Stimulated activated CD8-positive, alpha-beta memory T cell treated with anti-CD3 and anti-CD28 coated beads, Interleukin-12 subunit alpha, Interleukin-12 subunit beta, amount 100 ng/mL, for 24 hours (primary cell): ENCODE data around the gene CPXM1.

ENCODE experiments used
- DNase-seq: peaks from one replicate; pipeline ENCODE4 v3.0.0-alpha.2; 2020; ENCODE audit errors: extremely low read depth

CPXM1 gene

DNA sequence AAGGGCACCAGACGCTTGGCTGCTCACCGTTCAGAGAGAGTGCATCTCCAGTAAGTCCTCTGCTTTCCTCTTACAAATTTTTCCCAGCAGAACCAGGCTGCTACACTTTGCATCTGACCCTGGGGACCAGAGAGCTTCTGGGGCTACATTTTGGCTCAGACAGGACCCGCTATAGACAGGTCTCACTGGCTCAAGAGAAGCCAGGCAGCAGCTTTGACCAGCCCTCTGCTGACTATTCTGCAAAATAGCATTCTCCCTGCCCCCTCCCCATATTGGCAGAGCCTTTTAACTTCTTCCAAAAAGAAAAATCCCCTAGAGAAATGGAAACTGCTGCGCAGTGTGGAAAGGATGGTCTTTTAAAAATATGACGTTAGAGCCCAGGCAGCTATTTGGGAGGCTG, 37.2 kb downstream of the CPXM1 start:
- no peak for DNase-seq

DNA sequence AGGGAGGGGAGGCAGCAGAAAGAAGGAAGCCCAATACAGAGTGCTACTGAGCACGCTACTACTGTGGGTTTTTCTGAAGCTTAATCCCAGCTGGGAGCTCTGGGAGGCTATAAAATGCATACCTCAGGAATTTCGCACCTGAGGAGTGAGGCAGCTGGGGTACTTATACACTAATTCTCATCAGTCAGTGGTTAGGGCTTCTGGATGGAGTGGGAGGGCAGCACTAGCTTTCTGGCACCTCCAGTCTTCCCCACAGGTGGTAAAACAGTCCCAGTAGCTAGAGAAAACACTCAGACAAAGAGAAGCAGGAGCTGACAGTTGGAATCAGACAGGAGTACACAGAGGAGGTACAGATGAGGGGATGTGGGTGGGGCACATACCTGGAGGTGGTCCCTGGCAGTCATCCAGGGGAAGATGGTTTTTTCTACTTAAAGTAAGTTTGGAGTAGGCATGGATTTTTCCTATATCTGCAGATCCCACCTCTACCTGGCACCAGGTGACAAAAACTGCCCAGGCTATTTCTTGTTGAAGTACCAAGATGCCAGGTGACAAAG, 37.8 kb downstream of the CPXM1 start:
- DNase-seq: no peak

DNA sequence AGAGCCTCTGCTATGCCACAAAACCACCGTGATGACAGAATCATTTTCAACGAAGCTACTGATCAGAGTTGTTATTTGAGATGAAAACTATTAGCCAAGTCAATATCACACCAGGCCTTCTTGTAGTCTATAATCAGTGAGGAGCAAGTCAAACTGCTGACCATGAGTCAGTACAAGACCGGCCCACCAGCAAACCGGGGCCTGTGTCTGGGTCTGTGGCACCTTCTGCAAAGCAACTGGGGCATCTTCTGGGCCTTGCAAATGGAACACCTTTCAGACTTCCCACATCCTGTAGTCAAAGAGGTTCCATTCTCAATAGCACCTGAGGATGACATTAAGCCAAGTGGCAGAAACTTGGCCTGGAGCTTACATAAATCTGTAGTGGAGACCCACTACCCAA, 38.5 kb downstream of the CPXM1 start:
- no peak for DNase-seq

DNA sequence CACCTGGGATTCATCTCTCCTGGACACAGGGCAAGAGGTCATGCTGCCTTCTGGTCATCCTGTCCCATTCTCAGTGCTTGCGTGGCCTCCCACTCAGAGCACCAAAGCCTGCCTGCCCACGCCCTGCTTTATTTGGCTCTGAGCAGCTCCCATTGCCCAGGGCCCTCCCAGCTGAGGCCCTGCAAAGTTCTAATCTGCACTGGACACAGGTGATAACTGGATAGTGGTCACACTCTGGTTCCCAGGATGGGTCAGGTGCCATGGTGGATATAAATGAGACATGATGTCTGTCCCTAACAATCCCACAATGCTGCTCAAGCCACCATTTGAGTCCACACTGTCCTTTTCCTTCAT, 39.5 kb downstream of the CPXM1 start:
- DNase-seq: no peak

DNA sequence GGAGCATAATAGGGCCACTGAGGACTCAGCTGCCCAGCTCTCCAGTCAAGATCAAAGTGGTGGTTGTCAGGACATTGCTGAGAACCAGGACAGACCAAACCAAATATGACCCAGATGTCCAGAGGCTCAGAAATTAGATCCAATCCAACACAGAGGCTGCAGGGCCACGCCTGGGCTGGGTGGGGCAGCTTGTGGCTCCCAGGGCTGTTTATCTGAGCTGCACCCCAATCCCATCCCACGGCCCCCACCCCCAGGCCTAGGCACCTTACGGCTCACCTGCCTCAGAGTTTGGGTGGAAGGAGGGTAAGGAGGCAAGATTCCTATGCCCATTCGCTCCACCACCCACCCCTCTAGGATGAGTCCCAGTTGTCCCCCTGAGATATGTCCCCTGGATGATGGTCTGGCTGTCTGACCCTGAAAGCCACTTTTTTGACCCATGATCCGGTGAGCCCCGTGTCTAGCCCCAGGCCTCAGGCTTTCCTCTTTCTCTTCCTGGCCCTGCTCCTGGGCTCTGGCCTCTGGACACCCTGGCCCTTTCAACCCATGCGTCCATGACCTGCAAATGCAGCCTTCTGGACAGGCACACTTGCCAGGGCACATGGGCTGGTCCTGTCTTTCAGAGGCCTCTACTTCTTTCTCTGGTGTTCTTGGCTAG, 40.0 kb downstream of the CPXM1 start:
- no peak for DNase-seq

DNA sequence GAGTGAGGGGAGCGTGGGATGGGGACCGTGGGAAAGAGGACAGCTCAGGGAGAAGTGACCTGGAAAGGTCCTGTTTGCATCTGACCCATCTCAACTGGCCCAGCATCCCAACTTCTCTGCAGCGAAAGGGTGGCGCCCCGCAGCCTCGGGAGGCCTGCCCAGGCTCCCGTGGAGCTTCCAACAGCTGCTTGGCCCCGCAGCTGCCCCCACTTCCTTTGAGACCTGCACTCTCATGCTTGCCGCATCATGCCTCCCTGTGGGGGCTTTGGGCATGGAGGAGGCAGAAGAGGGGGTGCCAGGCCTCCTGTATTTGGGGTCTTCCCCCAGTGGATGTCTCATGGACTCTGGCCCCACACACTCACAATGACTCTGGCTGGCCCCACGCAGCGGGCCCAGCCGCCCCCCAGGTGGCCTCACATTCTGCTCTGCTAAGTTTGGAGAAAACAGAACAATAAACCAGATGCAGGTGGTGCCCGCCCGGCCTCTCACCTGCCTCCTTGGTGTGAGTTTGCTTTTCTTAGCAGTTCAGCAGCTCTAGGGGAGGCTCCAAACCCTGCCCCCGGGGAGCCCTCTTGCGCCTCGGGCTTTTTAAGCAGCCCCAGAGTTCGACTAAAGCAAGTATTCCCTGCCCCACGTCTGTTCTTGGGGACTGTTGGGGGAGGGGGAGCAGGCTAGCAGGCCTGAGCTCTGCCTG, 40.7 kb downstream of the CPXM1 start:
- DNase-seq: no peak

DNA sequence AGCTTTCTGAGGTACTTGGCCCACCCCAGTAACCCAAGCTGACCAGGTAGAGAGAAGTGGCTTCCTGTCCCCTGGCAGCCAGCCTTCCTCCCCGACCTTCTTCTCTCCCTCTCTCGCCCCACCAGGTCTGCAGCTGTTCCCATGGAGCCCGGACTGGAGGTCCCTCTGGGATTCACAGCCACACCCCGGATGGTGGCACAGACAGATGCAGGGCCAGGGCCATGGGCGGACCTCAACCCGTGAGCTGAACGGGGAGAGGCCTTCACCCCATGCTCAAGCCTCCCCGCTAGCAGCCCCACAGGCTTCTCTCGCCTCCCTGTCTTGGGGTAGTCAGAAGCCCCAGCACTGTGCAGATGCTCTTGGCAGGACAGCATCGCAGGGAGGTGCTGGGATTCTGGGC, 41.3 kb downstream of the CPXM1 start:
- DNase-seq: no peak

DNA sequence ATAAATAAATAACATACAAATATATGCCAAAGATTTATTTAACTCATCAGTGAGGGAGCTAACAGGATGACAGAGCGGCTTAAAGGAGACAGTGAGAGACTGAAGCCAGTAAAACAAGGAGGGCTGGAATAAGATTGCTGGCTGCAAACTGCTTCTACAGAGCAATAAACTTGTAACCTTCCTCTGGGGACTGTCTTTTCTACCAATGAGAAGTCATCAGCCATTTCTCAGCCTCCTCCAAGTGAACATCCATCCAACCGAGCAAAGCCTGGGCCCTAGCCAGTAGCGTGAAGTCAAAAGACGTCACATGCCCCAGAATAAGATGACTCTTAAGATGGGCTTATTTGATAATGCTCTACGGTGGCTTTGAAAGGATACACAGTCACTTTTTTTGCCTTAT, 42.5 kb downstream of the CPXM1 start:
- DNase-seq: no peak

DNA sequence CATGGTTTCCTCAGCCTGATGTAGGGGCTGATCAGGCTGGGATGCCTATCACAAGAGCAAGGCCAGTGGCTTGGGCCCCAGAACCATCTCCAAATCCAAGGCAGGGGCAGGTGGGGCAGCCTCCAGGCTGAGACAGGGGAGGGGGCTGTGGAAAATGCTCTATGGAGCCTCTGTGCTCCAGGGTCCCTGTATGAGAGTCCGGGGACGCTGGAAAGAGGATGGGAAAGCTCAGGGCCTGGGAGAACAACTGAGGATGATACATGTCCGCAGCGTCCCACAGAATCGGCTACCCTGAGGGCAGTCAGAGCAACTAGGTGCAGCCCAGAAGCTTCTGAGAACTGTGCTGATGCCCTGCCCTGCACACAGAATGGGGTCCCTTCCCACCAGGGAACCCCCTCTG, 43.4 kb downstream of the CPXM1 start:
- DNase-seq: no peak

DNA sequence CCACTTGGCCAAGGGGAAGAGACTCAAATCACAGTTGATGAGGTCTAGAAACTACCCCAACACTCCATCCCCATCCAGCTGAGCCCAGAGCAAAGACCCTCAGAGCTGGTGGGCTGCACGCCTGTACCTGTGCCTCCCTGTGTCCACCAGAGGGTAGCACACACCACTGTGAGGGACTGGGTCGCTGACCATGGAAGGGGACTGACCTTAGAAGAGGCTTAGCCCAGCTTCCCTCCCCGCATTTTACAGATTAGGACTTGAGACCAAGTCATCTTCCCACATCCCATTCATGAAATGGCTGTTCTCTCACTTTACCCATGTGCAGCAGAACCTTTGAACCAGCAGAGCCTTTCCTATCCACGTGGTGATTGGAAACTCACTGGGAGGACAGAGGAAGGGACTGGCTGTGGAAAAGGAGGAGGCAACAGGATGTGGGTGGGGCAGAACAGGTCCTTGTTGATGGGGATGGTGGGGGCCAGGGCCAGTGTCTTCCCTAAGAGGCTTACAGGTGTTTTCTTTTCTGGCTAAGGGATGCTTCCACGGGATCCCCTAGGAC, 44.3 kb downstream of the CPXM1 start:
- DNase-seq: no peak

DNA sequence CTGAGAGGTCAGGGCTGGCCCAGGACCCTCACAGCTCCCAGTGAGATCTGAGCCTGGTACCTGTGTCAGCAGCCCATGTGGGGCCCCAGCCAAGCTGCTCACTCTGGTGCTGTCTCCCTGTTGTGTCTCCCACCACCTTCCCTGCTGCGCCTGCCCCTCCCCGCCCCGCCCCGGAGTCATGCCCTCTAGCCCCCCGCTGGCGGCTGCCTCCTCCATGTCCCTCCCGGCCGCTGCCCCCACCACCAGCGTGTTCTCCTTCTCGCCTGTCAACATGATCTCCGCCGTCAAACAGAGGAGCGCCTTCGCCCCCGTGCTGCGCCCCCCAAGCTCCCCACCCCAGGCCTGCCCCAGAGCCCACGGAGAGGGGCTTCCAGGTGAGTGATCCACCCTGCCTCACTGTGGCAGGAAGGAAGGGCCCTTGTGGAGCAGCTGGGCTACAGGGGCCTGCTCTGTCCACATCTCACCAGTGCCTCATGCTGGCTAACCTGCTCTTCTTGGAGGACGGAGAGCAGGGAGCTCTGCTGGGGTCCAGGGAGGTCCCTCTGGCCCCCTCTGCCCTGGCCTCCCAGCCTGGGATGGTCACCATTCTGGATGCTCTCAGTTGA, 44.9 kb downstream of the CPXM1 start:
- DNase-seq: no peak

DNA sequence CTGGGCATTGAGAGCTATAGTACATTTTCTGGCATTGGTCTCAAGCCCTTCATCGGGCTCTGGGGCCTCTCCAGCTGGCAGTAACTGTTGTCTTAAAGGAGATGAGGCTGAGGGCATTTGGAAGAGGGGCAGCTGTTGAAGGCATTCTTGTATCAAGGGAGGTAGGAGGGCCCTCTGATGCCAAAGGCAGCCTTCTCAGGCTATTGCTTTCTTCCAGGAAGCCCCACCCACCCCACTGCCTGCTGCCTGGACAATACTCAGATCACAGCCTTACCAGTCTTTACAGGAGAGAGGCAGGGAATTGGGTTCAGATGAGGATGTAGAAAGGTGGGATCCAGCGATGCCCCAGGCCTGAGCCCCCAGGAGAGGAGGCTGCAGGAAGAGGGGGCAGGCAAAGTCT, 46.0 kb downstream of the CPXM1 start:
- DNase-seq: no peak

DNA sequence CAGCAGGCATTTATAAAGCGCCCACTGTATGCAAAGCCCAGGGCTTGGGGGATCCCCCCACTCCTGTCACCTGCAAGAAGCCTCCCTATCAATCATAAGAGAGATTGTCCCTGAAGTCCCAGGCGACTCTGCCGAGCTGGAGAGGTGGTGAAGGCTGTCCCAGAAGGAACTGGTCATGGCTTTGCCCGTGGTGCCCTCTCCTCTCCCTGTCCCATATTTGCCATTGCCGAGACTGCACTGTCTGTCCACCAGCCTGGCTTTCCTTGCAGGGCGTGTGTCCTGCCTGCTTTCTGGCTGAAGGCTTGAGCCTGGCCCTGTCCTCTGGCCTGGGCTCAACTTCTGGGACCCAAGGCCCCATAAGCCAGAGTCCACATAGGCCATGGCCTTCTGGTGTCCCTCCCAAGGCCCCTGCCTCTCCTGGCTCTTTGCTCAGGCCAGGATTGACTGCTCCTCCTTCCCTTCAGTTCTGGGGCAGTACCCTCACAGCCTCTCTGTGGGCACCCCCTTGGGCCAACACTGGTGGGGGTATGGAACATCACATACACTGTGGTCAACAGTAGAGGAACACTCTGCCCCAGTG, 46.9 kb downstream of the CPXM1 start:
- no peak for DNase-seq

DNA sequence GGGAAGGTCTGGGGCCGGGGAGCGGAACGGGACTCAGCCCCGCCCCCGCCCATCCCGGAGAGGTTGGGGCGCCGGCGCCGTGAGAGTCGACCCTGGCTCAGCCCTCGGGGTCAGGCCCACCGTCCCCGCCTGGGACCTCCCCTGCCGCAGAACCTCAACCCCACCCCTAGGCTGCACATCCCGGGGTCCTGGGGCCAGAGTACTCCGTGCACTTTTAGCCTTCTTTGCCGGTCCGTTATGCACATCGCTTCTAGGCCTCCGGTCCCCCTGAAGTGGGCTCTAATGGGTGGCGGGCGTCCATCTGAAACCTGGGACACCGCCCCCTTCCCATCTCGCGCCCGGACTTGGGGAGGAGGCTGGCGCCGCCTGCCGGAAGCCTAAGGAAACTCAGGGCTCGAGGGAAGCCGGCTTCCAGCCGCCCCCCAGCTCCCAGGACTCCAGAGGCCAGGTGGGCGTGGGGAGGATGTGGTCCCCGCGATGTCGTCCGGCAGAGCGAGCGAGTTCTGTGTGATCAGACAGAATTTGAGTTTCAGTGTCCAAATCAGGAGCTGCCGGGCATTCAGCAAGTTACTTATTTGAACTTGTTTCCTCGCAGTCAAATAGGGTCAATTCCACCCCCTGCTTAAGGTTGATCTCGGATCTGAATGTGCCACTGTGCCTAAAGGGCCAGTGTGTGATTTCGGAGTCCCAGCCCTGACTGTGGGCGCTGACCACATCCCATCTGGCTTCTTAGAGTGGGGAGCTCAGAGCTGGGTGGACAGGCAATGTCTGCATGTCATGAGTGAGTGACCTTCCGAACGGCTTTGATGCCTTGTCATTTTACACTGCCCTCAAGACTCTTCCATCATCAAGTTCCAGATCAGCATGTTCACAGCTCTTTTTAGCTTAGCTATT, 47.6 kb downstream of the CPXM1 start:
- no peak for DNase-seq

DNA sequence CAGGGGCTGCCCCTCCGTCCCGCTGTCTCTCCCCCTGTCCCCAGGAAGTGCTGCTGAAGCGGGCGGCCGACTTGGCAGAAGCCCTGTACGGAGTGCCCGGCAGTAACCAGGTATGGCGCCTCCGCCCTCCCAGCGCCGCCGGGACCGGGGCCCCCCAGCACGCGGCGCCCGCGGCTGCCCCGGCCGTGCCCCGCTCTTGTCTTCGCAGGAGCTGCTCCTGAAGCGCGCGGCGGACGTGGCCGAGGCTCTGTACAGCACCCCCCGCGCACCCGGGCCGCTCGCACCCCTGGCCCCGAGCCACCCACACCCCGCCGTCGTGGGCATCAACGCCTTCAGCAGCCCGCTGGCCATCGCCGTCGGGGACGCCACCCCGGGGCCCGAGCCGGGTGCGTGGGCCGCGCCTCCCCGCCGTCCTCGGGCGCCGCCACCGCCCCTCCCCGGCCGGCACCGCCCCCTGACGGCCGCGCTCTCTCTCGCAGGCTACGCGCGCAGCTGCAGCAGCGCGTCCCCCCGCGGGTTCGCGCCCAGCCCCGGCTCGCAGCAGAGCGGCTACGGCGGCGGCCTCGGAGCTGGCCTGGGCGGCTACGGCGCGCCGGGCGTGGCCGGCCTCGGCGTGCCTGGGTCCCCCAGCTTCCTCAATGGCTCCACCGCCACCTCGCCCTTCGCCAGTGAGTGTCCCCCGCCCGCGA, 48.4 kb downstream of the CPXM1 start:
- DNase-seq: no peak

DNA sequence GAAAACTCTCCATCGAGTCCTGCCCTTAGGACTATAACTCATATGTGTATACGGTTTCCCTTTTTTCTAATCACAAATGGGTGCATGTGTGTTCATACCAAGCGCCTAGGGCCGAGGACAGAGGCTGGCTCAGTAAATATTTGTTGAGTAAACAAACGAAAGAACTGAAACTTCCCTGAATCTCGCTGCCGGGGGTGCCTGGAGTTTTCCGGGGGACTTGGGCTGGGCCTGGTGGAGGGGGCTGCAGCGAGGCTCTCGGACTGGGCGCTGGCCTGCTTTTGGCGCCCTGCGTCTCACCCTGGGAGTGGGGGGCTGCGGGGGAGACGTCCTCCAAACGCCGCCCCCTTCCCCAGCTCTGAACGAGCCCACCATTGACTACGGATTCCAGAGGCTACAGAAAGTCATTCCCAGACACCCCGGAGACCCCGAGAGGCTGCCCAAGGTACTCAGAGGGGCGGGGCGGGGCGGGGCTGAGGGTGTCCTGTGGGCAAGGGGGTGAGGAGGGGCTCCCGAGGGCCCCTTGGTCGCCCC, 49.0 kb downstream of the CPXM1 start:
- no peak for DNase-seq

DNA sequence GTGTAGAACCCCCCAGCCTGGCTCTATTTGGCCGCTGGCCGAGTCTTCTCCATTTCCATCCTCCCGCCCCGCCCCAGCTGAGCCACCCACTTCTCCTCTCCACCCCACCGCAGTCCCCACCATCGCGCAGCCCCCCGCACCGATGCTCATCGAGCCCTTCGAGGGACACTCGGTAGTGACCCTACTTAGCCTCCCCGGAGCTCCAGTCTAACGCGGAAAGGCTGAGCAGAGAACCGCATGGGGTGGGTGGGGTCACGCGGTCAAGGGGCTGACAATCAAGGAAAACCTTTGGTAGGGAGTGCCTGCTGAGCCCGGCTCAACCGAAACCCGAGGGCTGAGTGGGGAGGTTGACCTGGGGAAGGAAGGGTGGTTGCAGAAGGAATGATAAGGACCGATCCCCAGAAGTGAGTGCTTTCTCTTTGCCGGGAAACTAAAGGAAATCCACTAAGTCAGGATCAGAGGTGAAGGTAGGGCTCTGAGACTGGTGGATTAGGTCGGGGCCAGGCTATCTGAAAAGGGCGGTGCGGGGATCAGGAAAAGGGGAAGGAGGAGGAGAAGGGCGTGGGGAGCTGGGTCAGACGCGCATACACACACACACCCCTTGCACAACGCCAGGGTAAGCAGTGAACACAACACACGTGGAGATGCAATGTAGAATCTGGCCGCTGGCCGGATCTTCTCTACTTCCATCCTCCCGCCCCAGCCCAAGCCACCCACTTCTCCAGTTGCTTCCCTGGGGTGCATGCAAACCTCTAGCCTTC, 49.8 kb downstream of the CPXM1 start:
- DNase-seq: no peak

DNA sequence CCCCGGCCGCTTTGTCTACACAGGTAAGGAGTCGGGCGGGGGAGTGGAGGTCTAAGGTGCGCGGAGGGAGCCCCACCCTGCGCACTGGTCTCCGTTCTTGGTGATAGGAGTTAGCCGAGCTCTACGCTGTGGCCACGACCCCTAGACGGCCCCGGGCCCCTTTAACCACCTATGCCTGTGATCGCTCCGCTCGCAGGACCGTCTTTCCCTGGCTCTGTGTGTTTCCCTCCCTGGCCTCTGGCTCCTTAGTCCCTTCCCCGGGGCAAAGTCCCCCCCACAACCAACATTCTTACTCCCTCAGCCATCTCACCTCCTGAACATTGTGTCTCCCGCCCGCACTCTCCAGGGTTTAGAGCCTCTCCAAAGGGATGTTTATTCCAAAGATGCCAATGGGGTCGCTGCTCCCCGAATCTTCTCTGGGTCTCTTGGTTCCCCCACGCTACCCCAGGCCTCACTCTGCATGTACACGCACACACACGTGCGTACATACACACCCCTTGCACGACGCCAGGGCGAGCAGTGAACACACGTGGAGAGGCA, 50.4 kb downstream of the CPXM1 start:
- no peak for DNase-seq

DNA sequence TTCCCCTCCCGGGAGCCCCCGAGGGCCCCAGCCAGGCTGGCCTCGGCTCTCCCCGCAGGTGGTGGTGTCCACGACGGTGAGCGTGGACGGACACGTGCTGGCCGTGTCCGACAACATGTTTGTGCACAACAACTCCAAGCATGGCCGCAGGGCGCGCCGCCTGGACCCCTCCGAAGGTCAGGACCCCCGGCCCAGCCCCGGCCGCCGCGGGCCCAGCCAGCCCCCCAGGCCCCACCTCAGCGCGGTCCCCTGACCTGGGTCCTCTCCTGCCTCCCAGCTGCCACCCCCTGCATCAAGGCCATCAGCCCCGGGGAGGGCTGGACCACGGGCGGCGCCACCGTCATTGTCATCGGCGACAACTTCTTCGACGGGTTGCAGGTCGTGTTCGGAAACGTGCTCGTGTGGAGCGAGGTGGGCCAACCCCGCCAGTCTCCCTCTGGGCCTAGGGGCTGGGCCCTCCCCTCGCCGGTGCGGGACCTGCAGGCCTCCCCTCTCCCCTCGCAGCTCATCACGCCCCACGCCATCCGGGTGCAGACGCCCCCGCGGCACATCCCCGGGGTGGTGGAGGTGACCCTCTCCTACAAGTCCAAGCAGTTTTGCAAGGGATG, 51.0 kb downstream of the CPXM1 start:
- no peak for DNase-seq
